Gastroesophageal sphincter (tissue), 3 donors: Measurements from ENCODE around the gene PDE3A.

Experiments used
- POLR2A ChIP-seq, 2 donors: fragments of 450-650 bp; IDR thresholded peaks; one replicate each; pipeline ENCODE4 v1.6.1; 2017; ENCODE audit warnings: antibody characterized with exemption in 2 of 2, mild to moderate bottlenecking in 2 of 2, moderate library complexity in 1 of 2
- POLR2AphosphoS5 ChIP-seq: sonication (generic); formaldehyde crosslinking; IDR thresholded peaks from one replicate; pipeline ENCODE4 v1.6.1; 2017; ENCODE audit warnings: antibody characterized with exemption
- TF ChIP-seq, protein P1 (sequence below), 4 experiments: fragments of 200-600 bp in 2 of 4; fragments of 450-650 bp in 2 of 4; sonication (generic) in 1 of 4; IDR thresholded peaks; one replicate each; pipeline ENCODE4 v1.5.1; 2017 to 2019; ENCODE audit warnings: antibody characterized with exemption in 4 of 4, mild to moderate bottlenecking in 2 of 4, moderate library complexity in 2 of 4

GRCh38 chr12:20625531-20625930 lies 257.2 kb downstream of the PDE3A start:
- TF ChIP-seq, protein P1, sequence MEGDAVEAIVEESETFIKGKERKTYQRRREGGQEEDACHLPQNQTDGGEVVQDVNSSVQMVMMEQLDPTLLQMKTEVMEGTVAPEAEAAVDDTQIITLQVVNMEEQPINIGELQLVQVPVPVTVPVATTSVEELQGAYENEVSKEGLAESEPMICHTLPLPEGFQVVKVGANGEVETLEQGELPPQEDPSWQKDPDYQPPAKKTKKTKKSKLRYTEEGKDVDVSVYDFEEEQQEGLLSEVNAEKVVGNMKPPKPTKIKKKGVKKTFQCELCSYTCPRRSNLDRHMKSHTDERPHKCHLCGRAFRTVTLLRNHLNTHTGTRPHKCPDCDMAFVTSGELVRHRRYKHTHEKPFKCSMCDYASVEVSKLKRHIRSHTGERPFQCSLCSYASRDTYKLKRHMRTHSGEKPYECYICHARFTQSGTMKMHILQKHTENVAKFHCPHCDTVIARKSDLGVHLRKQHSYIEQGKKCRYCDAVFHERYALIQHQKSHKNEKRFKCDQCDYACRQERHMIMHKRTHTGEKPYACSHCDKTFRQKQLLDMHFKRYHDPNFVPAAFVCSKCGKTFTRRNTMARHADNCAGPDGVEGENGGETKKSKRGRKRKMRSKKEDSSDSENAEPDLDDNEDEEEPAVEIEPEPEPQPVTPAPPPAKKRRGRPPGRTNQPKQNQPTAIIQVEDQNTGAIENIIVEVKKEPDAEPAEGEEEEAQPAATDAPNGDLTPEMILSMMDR (IDR thresholded peaks at IDR 0.05), result no peak
- TF ChIP-seq POLR2AphosphoS5 (no peak), POLR2A (IDR thresholded peaks at IDR 0.05) (no peak)
